Measurements from ENCODE around the gene SULF2. TPM values are rescaled to one million over a fixed set of nuclear protein-coding genes. Genes with fewer than 3 reads are reported as not detected.

SULF2 gene
- total and polyA plus RNA-seq, 9 of the 15 experiments (the other 6 are each of a cell fraction or from before 2014, with no cell fraction given), result 0.33 TPM; not detected in 8

DNA sequence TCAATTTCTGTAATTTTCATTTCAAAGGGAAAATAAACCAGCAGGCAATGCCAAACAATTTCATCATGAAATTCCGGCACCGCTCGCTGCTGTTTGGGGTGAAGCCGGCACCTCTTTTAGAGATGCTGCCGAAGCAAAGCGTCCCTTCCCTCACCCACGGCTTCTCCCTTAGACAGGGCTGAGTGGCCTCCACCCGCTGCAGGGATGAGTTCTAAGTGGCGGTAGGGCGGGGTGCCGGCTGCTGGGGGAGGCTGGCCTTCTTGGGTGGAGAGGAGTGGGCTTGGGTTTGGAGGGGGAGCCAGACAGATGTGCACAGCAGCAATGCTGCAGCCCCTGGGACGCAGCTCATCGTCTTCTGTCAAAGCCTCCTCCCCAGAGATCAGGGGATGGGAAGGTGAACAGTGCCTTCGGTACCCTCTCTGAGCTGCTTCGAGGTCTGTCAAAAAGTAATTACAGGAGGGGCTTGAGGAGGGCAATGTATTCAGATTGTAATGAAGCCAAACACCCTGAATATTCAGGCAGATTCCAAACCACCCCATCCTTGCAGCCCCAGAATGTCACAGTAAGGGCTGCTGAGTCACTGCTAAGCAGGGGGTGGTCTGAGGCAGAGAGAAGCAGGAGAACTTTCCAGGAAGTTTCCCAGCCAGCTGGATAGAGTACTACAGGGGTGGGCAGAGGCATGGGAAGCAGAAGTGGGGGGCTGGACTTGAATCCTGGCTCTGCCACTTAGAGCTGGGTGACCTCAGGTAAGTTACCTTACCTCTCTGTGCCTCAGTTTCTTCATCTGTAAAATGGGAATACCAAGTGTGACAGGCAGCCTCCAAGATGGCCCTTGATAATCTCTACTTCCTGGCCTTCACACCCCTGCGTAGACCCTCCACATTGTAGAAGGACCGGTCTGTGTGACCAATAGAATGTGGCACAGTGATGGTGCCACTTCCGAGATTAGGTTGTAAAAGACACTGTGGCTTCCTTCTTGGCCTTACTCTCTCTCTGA is 96.6 kb downstream of the SULF2 start:
- in situ Hi-C loops (cut with MboI), result no loop called here
- H3K27ac ChIP-seq (ENCODE audit: extremely low read depth, low read depth, low read length), result no peak overlapping the region
- TF ChIP-seq ZSCAN32 (CRISPR knock-in tag; IDR thresholded peaks at IDR 0.05) (no peak), ZBTB11 (CRISPR knock-in tag; IDR thresholded peaks at IDR 0.05) (peak in 1 of 3 experiments; percentile 66; a peak in 2 of 6 replicates), PRDM10 (IDR thresholded peaks at IDR 0.05; ENCODE audit: partially characterized antibody) (no peak), C11orf30 (IDR thresholded peaks at IDR 0.05; ENCODE audit: low read depth) (peak; percentile 18; the same call in 1 of the 2 replicates), BCOR (IDR thresholded peaks at IDR 0.05) (peak; percentile 33; the same call in 1 of the 2 replicates), NFE2 (IDR thresholded peaks at IDR 0.05; ENCODE audit: low read depth) (peak; percentile 41; the same call in 1 of the 2 replicates), KDM1A (IDR thresholded peaks at IDR 0.05) (0 out of 4 replicates have a peak, but pooled peaks of 1 of the 2 experiments have one; percentile 23), CHD4 (IDR thresholded peaks at IDR 0.05; ENCODE audit: insufficient read depth, insufficient replicate concordance, low read depth, low read length, poor library complexity, severe bottlenecking) (no peak), RBM25 (IDR thresholded peaks at IDR 0.05; ENCODE audit: low read depth, low read length, severe bottlenecking) (peak; percentile 77), PCBP1 (IDR thresholded peaks at IDR 0.05; ENCODE audit: low read depth, low read length, poor library complexity, severe bottlenecking) (no peak)
- ChIA-PET CTCF (ENCODE audit: low intra/inter-chr PET ratio) (no interaction called here), POLR2A (interaction anchor here (0.6 kb wide), 2 partner anchors 23 to 529 kb away, joined by 3 read pairs; no protein-coding TSS in a partner anchor)
- H3K36me3 ChIP-seq (ENCODE audit: control insufficient read depth, insufficient read depth, low read length), result no peaks in the 10 kb centered on the region
- H3K4me3 ChIP-seq, result no peak overlapping the region
- under 1% methylated on average over 17 of the region's 18 CpGs for WGBS (ENCODE audit: insufficient coverage, low coverage, missing lambda C conversion rate)
- H4K20me1 ChIP-seq (replicated peaks; ENCODE audit: control insufficient read depth, insufficient read depth, low read length), result peaks cover 21% of the 10 kb centered on the region
- BruUV-seq (replicated peaks), result no TSS peak
- intact Hi-C loops (cut with micrococcal nuclease), result no loop called here
- H3K4me1 ChIP-seq (replicated peaks in 1 of 2; ENCODE audit: control insufficient read depth in 2 of 2, insufficient read depth in 2 of 2, low read length in 2 of 2), result peaks cover 0 to 4% of the 10 kb centered on the region in 2 experiments; a peak in 2 of 5 replicates
- no peak for DNase-seq (ENCODE audit: extremely low read depth in 1 of 4, low spot score in 3 of 4)
- H3K9me3 ChIP-seq (replicated peaks; ENCODE audit: control insufficient read depth, insufficient read depth, low read depth, low read length), result no peaks in the 10 kb centered on the region
- no peaks in the 10 kb centered on the region for H3K79me2 ChIP-seq (ENCODE audit: control insufficient read depth, insufficient read depth, low read length)
- H2AFZ ChIP-seq (ENCODE audit: low read depth, low read length), result no peak overlapping the region
- ATAC-seq, result no peak
- no peak overlapping the region for H3K9ac ChIP-seq (ENCODE audit: insufficient read depth in 1 of 2, low read depth in 2 of 2, low read length in 2 of 2)
- peaks cover 41 to 63% of the 10 kb centered on the region in 2 experiments for H3K27me3 ChIP-seq (ENCODE audit: control insufficient read depth in 2 of 2, insufficient read depth in 2 of 2, low read length in 2 of 2)
- no peaks in the 10 kb centered on the region for H3K9me1 ChIP-seq (ENCODE audit: control insufficient read depth, insufficient read depth, low read length)
- no peak overlapping the region for H3K4me2 ChIP-seq (ENCODE audit: insufficient read depth, low read length)
- no peak for FAIRE-seq
